ENCODE data around the gene BDKRB2. TPM values are rescaled to one million over a fixed set of nuclear protein-coding genes. Genes with fewer than 3 reads are reported as not detected.
"Not testable (repeated sequence)": the region's sequence is repeated elsewhere in the genome, so short reads cannot be mapped to it uniquely, and the experiment has no call there.

BDKRB2 gene
- polyA plus RNA-seq, 1 donor from 2014 or later = not detected

- no peak for TF ChIP-seq EZH2 (IDR thresholded peaks at IDR 0.05; ENCODE audit: borderline replicate concordance, insufficient read depth, low read length, poor library complexity, severe bottlenecking)
- no peak for TF ChIP-seq REST (IDR thresholded peaks at IDR 0.05; ENCODE audit: borderline replicate concordance)
- H4K20me1 ChIP-seq (ENCODE audit: insufficient read depth) = no peaks in the 10 kb centered on the region
- no peaks in the 10 kb centered on the region for H3F3A ChIP-seq (ENCODE audit: insufficient read depth, low read length, poor library complexity, severe bottlenecking)
- H3K36me3 ChIP-seq (ENCODE audit: insufficient read depth, low read length) = no peaks in the 10 kb centered on the region
- no peak overlapping the region for H3K4me3 ChIP-seq (ENCODE audit: low read length)
- no peak overlapping the region for H3K9ac ChIP-seq (ENCODE audit: low read length)
- no peak overlapping the region for H3K4me2 ChIP-seq (ENCODE audit: low read length)
- H3K27ac ChIP-seq (ENCODE audit: low read length) = no peak overlapping the region
- H3K9me2 ChIP-seq (ENCODE audit: insufficient read depth, low read length) = no peaks in the 10 kb centered on the region
- no peak overlapping the region for H2AFZ ChIP-seq (ENCODE audit: low read depth, low read length)
- H3K27me3 ChIP-seq (ENCODE audit: insufficient read depth, low read depth, low read length) = no peaks in the 10 kb centered on the region
- H3K79me2 ChIP-seq (replicated peaks; ENCODE audit: insufficient read depth, low read length) = no peaks in the 10 kb centered on the region
- H3K9me3 ChIP-seq (ENCODE audit: low read length) = no peaks in the 10 kb centered on the region
Observed at GRCh38 chr14:96242126-96242525, 37.5 kb downstream of the BDKRB2 start.

GRCh38 chr14:96243785-96244184, 39.1 kb downstream of the BDKRB2 start:
- no peak overlapping the region for H3K9ac ChIP-seq (ENCODE audit: low read length)
- no peak overlapping the region for H3K27ac ChIP-seq (ENCODE audit: low read length)
- no peaks in the 10 kb centered on the region for H3K9me2 ChIP-seq (ENCODE audit: insufficient read depth, low read length)
- H4K20me1 ChIP-seq (ENCODE audit: insufficient read depth) = no peaks in the 10 kb centered on the region
- H3K36me3 ChIP-seq (ENCODE audit: insufficient read depth, low read length) = no peaks in the 10 kb centered on the region
- H3K4me3 ChIP-seq (ENCODE audit: low read length) = no peak overlapping the region
- no peaks in the 10 kb centered on the region for H3K79me2 ChIP-seq (replicated peaks; ENCODE audit: insufficient read depth, low read length)
- no peak overlapping the region for H3K4me2 ChIP-seq (ENCODE audit: low read length)
- no peaks in the 10 kb centered on the region for H3K27me3 ChIP-seq (ENCODE audit: insufficient read depth, low read depth, low read length)
- H3F3A ChIP-seq (ENCODE audit: insufficient read depth, low read length, poor library complexity, severe bottlenecking) = no peaks in the 10 kb centered on the region
- TF ChIP-seq MXI1 (conservative IDR thresholded peaks at IDR 0.05; ENCODE audit: poor library complexity, severe bottlenecking) (no peak), EP300 (conservative IDR thresholded peaks at IDR 0.05; ENCODE audit: poor library complexity, severe bottlenecking) (no peak), POLR2AphosphoS5 (IDR thresholded peaks at IDR 0.05) (no peak), SMC3 (conservative IDR thresholded peaks at IDR 0.05; ENCODE audit: poor library complexity) (no peak), EZH2 (IDR thresholded peaks at IDR 0.05; ENCODE audit: borderline replicate concordance, insufficient read depth, low read length, poor library complexity, severe bottlenecking) (no peak), RAD21 (conservative IDR thresholded peaks at IDR 0.05) (no peak), CTCF (IDR thresholded peaks at IDR 0.05; ENCODE audit: poor library complexity, severe bottlenecking) (no peak), REST (IDR thresholded peaks at IDR 0.05; ENCODE audit: borderline replicate concordance) (no peak)
- no peaks in the 10 kb centered on the region for H3K9me3 ChIP-seq (ENCODE audit: low read length)
- no peak overlapping the region for H2AFZ ChIP-seq (ENCODE audit: low read depth, low read length)

GRCh38 chr14:96245074-96245473, 40.4 kb downstream of the BDKRB2 start:
- not testable (repeated sequence) for H3K4me2 ChIP-seq (ENCODE audit: low read length); H2AFZ ChIP-seq (ENCODE audit: low read depth, low read length); H3K9me2 ChIP-seq (ENCODE audit: insufficient read depth, low read length); H3K27me3 ChIP-seq (ENCODE audit: insufficient read depth, low read depth, low read length); H3K79me2 ChIP-seq (replicated peaks; ENCODE audit: insufficient read depth, low read length); H3F3A ChIP-seq (ENCODE audit: insufficient read depth, low read length, poor library complexity, severe bottlenecking); H3K4me3 ChIP-seq (ENCODE audit: low read length); H4K20me1 ChIP-seq (ENCODE audit: insufficient read depth); H3K27ac ChIP-seq (ENCODE audit: low read length); H3K36me3 ChIP-seq (ENCODE audit: insufficient read depth, low read length); H3K9ac ChIP-seq (ENCODE audit: low read length); H3K9me3 ChIP-seq (ENCODE audit: low read length)
